Adrenal gland (tissue), 5 donors: ENCODE measurements around the gene VAPA.

Experiments
- POLR2A ChIP-seq, 2 donors: fragments of 450-650 bp; IDR thresholded peaks; one replicate each; pipeline ENCODE4 v1.6.1; 2017; ENCODE audit warnings: antibody characterized with exemption in 2 of 2, mild to moderate bottlenecking in 2 of 2, moderate library complexity in 1 of 2
- TF ChIP-seq, protein P1 (sequence below), 6 experiments: fragments of 450-650 bp in 4 of 6; fragments of 200-600 bp in 2 of 6; sonication (generic) in 1 of 6; IDR thresholded peaks; 1 replicate in 5 of 6; 2 replicates in 1 of 6; pipeline versions ENCODE4 v1.5.1 to v1.8.0; 2016 to 2021; ENCODE audit warnings: antibody characterized with exemption in 6 of 6, mild to moderate bottlenecking in 2 of 6, moderate library complexity in 1 of 6
- donor health status: DM: no; HTN: no; CAD: no.

GRCh38 chr18:9865764-9866490 is 47.9 kb upstream of the VAPA start:
- TF ChIP-seq, protein P1, sequence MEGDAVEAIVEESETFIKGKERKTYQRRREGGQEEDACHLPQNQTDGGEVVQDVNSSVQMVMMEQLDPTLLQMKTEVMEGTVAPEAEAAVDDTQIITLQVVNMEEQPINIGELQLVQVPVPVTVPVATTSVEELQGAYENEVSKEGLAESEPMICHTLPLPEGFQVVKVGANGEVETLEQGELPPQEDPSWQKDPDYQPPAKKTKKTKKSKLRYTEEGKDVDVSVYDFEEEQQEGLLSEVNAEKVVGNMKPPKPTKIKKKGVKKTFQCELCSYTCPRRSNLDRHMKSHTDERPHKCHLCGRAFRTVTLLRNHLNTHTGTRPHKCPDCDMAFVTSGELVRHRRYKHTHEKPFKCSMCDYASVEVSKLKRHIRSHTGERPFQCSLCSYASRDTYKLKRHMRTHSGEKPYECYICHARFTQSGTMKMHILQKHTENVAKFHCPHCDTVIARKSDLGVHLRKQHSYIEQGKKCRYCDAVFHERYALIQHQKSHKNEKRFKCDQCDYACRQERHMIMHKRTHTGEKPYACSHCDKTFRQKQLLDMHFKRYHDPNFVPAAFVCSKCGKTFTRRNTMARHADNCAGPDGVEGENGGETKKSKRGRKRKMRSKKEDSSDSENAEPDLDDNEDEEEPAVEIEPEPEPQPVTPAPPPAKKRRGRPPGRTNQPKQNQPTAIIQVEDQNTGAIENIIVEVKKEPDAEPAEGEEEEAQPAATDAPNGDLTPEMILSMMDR (IDR thresholded peaks at IDR 0.05): no peak
- no peak for TF ChIP-seq POLR2A (IDR thresholded peaks at IDR 0.05)
